CD4-positive, alpha-beta T cell treated with Interleukin-6 at 100 ng/mL for 8 hours (primary cell): ENCODE data around the gene NME5.
"Not testable (repeated sequence)": the region's sequence is repeated elsewhere in the genome, so short reads cannot be mapped to it uniquely, and the experiment has no call there.

Experiments used
- DNase-seq: peaks from one replicate; pipeline ENCODE4 v3.0.0-alpha.2; 2020; ENCODE audit warnings: mixed read lengths, low spot score

The NME5 gene

GRCh38 chr5:138138949-138139780 is at the start of gene NME5:
NME5 (minus strand) TSS chr5:138139428; CDS start chr5:138138780, 648 bp downstream.
- DNase-seq: no peak

- DNase-seq: no peak
Measured at GRCh38 chr5:138188626-138189025, 49.4 kb upstream of the NME5 start.

- DNase-seq: no peak
Measured at GRCh38 chr5:138186002-138186447, 46.8 kb upstream of the NME5 start.

GRCh38 chr5:138182808-138183207 is 43.6 kb upstream of the NME5 start:
- DNase-seq: no peak

- no peak for DNase-seq
Measured at GRCh38 chr5:138180841-138181240, 41.6 kb upstream of the NME5 start.

GRCh38 chr5:138180183-138180782 is 41.1 kb upstream of the NME5 start:
- DNase-seq: peak; percentile 12

GRCh38 chr5:138179277-138179857 is 40.1 kb upstream of the NME5 start:
- DNase-seq: no peak

GRCh38 chr5:138178516-138179276 is 39.5 kb upstream of the NME5 start, which contains the start of the genes BRD8 and KIF20A:
BRD8 (minus strand) TSS chr5:138178630; CDS start chr5:138178614, 16 bp downstream.
KIF20A (plus strand) TSS chr5:138179112; CDS start chr5:138179681, 569 bp downstream.
- peak; percentile 91 for DNase-seq

- DNase-seq: peak; percentile 7
Measured at GRCh38 chr5:138177941-138178515, 38.8 kb upstream of the NME5 start.

GRCh38 chr5:138170299-138170698 is 31.1 kb upstream of the NME5 start:
- DNase-seq: no peak

- DNase-seq: no peak
Measured at GRCh38 chr5:138169124-138169523, 29.9 kb upstream of the NME5 start.

GRCh38 chr5:138163721-138164120 is 24.5 kb upstream of the NME5 start:
- no peak for DNase-seq

GRCh38 chr5:138160706-138161105 is 21.5 kb upstream of the NME5 start:
- no peak for DNase-seq

GRCh38 chr5:138159666-138160065 is 20.4 kb upstream of the NME5 start:
- DNase-seq: no peak

GRCh38 chr5:138157626-138158025 is 18.4 kb upstream of the NME5 start:
- no peak for DNase-seq

GRCh38 chr5:138155977-138156376 is 16.7 kb upstream of the NME5 start:
- DNase-seq: not testable (repeated sequence)

- DNase-seq: no peak
Measured at GRCh38 chr5:138149530-138149929, 10.3 kb upstream of the NME5 start.

GRCh38 chr5:138148811-138149210 is 9.6 kb upstream of the NME5 start:
- no peak for DNase-seq

GRCh38 chr5:138143578-138143977 is 4.3 kb upstream of the NME5 start:
- DNase-seq: not testable (repeated sequence)

- no peak for DNase-seq
Measured at GRCh38 chr5:138141734-138142133, 2.5 kb upstream of the NME5 start.

GRCh38 chr5:138140268-138140667 is 1.0 kb upstream of the NME5 start:
- no peak for DNase-seq

GRCh38 chr5:138139781-138140090 is 508 bp upstream of the NME5 start:
- no peak for DNase-seq
